Astrocyte (in vitro differentiated cells and primary cell): Measurements from ENCODE around the gene TMEM238L.

ENCODE experiments used
- EZH2 ChIP-seq: IDR thresholded peaks from 2 replicates; pipeline ENCODE4 v1.6.1; 2012; ENCODE audit warnings: mild to moderate bottlenecking, low read length, inconsistent platforms; ENCODE audit not compliant: insufficient read depth
- TF ChIP-seq, protein P1 (sequence below): IDR thresholded peaks from 2 replicates; pipeline ENCODE4 v1.5.1; 2011; ENCODE audit warnings: low read depth, mild to moderate bottlenecking, inconsistent platforms, low read length, moderate library complexity; ENCODE audit not compliant: insufficient read depth

DNA sequence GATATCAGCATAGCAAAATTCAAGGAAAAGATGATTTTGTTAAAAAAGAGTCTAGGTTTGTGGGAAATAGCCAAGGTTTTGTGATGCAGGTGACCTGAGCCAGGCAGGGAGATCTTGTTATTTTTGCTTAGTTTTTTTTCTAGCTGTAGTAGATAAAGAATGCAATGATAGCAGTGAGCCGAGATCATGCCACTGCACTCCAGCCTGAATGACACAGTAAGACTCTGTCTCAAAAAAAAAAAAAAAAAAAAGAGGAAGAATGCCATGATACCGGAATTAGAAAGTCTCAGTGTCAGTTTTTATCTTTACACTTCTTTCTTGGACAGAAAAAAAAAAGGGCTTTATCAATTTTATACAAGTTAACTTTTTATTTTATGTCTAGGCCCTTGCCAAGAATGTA lies 27.5 kb downstream of the TMEM238L start:
- TF ChIP-seq, protein P1, sequence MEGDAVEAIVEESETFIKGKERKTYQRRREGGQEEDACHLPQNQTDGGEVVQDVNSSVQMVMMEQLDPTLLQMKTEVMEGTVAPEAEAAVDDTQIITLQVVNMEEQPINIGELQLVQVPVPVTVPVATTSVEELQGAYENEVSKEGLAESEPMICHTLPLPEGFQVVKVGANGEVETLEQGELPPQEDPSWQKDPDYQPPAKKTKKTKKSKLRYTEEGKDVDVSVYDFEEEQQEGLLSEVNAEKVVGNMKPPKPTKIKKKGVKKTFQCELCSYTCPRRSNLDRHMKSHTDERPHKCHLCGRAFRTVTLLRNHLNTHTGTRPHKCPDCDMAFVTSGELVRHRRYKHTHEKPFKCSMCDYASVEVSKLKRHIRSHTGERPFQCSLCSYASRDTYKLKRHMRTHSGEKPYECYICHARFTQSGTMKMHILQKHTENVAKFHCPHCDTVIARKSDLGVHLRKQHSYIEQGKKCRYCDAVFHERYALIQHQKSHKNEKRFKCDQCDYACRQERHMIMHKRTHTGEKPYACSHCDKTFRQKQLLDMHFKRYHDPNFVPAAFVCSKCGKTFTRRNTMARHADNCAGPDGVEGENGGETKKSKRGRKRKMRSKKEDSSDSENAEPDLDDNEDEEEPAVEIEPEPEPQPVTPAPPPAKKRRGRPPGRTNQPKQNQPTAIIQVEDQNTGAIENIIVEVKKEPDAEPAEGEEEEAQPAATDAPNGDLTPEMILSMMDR, result no peak
- TF ChIP-seq EZH2, result no peak
